H9 (cell line): ENCODE results near the gene GLDC. TPM values are rescaled to one million over a fixed set of nuclear protein-coding genes. Genes with fewer than 3 reads are reported as not detected.

ENCODE experiments used
- DNase-seq: peaks from one replicate; pipeline ENCODE4 v3.0.0-alpha.2; 2017
- H2AFZ ChIP-seq: one replicate; pipeline ENCODE4 v1.6.1; 2013; ENCODE audit warnings: mild to moderate bottlenecking, low read length, control low read depth, moderate library complexity
- H2AK5ac ChIP-seq: 2 replicates; pipeline ENCODE4 v1.6.1; 2013; ENCODE audit warnings: low read length, control low read depth, mixed read lengths; ENCODE audit not compliant: insufficient read length
- H2BK120ac ChIP-seq: one replicate; pipeline ENCODE4 v1.6.1; 2013; ENCODE audit warnings: low read depth, mild to moderate bottlenecking, low read length, control low read depth, inconsistent platforms; ENCODE audit not compliant: poor library complexity, severe bottlenecking
- H2BK12ac ChIP-seq: 2 replicates; pipeline ENCODE4 v1.6.1; 2013; ENCODE audit warnings: low read length, control low read depth, mixed read lengths, low read depth; ENCODE audit not compliant: insufficient read length
- H2BK15ac ChIP-seq: 2 replicates; pipeline ENCODE4 v1.6.1; 2013; ENCODE audit warnings: low read depth, low read length, control low read depth
- H2BK20ac ChIP-seq: one replicate; pipeline ENCODE4 v1.6.1; 2013; ENCODE audit warnings: low read depth, mild to moderate bottlenecking, low read length, control low read depth, inconsistent platforms; ENCODE audit not compliant: poor library complexity, severe bottlenecking
- H2BK5ac ChIP-seq: 2 replicates; pipeline ENCODE4 v1.6.1; 2013; ENCODE audit warnings: low read length, control low read depth, mixed read lengths; ENCODE audit not compliant: insufficient read length
- H3K14ac ChIP-seq: 2 replicates; pipeline ENCODE4 v1.6.1; 2013; ENCODE audit warnings: low read length, control low read depth; ENCODE audit not compliant: insufficient read depth
- H3K18ac ChIP-seq: 2 replicates; pipeline ENCODE4 v1.6.1; 2013; ENCODE audit warnings: low read depth, mild to moderate bottlenecking, mixed read lengths, low read length, control low read depth; ENCODE audit not compliant: insufficient read length
- H3K23ac ChIP-seq: 2 replicates; pipeline ENCODE4 v1.6.1; 2013; ENCODE audit warnings: low read length, control low read depth, mixed read lengths, low read depth; ENCODE audit not compliant: insufficient read length
- H3K23me2 ChIP-seq: 2 replicates; pipeline ENCODE4 v1.6.1; 2013; ENCODE audit warnings: low read depth, mild to moderate bottlenecking, mixed read lengths, low read length, control low read depth; ENCODE audit not compliant: insufficient read length, poor library complexity, severe bottlenecking
- H3K27ac ChIP-seq: 2 replicates; pipeline ENCODE4 v1.5.1; 2013; ENCODE audit warnings: low read length, control low read depth, mixed read lengths, low read depth; ENCODE audit not compliant: insufficient read length
- H3K27me3 ChIP-seq: 2 replicates; pipeline ENCODE4 v1.6.1; 2013; ENCODE audit warnings: low read length, control low read depth, inconsistent platforms; ENCODE audit not compliant: insufficient read depth
- H3K4ac ChIP-seq: 2 replicates; pipeline ENCODE4 v1.6.1; 2013; ENCODE audit warnings: low read depth, mild to moderate bottlenecking, control low read depth, inconsistent platforms, low read length, moderate library complexity
- H3K4me1 ChIP-seq: 2 replicates; pipeline ENCODE4 v1.6.1; 2013; ENCODE audit warnings: low read length, control low read depth, inconsistent platforms; ENCODE audit not compliant: insufficient read depth
- H3K4me2 ChIP-seq: 2 replicates; pipeline ENCODE4 v1.6.1; 2013; ENCODE audit warnings: low read length, control low read depth, mixed read lengths; ENCODE audit not compliant: insufficient read length, insufficient read depth
- H3K56ac ChIP-seq: 2 replicates; pipeline ENCODE4 v1.6.1; 2013; ENCODE audit warnings: low read depth, mild to moderate bottlenecking, mixed read lengths, low read length, control low read depth; ENCODE audit not compliant: insufficient read length
- H3K79me1 ChIP-seq: 2 replicates; pipeline ENCODE4 v1.6.1; 2013; ENCODE audit warnings: low read depth, mild to moderate bottlenecking, moderate library complexity, low read length, control low read depth, inconsistent platforms; ENCODE audit not compliant: insufficient read depth, poor library complexity, severe bottlenecking
- H3K79me2 ChIP-seq: 2 replicates; pipeline ENCODE4 v1.6.1; 2013; ENCODE audit warnings: low read length, control low read depth, inconsistent platforms; ENCODE audit not compliant: insufficient read depth
- H3K9ac ChIP-seq: 2 replicates; pipeline ENCODE4 v1.6.1; 2013; ENCODE audit warnings: low read length, control low read depth, mixed read lengths; ENCODE audit not compliant: insufficient read length; ENCODE audit errors: extremely low read depth
- H3K9me3 ChIP-seq: one replicate; pipeline ENCODE4 v1.6.1; 2013; ENCODE audit warnings: low read depth, low read length, inconsistent platforms; ENCODE audit not compliant: control insufficient read depth
- H3T11ph ChIP-seq: one replicate; pipeline ENCODE4 v1.6.1; 2013; ENCODE audit warnings: mild to moderate bottlenecking, low read length, control low read depth, inconsistent platforms
- H4K20me1 ChIP-seq: one replicate; pipeline ENCODE4 v1.6.1; 2013; ENCODE audit not compliant: control insufficient read depth, insufficient read length, insufficient read depth
- H4K5ac ChIP-seq: 2 replicates; pipeline ENCODE4 v1.6.1; 2013; ENCODE audit warnings: low read depth, mild to moderate bottlenecking, mixed read lengths, low read length, control low read depth; ENCODE audit not compliant: insufficient read length
- H4K8ac ChIP-seq: replicated peaks from 2 replicates; pipeline ENCODE4 v1.6.1; 2013; ENCODE audit warnings: low read length, control low read depth, mixed read lengths, low read depth; ENCODE audit not compliant: insufficient read length
- H4K91ac ChIP-seq: 2 replicates; pipeline ENCODE4 v1.6.1; 2013; ENCODE audit warnings: low read depth, mild to moderate bottlenecking, moderate library complexity, mixed read lengths, low read length, control low read depth; ENCODE audit not compliant: insufficient read length
- H3K27ac Mint-ChIP-seq, 3 experiments: 2 replicates in 2 of 3; 3 replicates in 1 of 3; pipeline ENCODE4 v1.8.0; 2020 to 2021; ENCODE audit warnings: mixed read lengths in 3 of 3, mild to moderate bottlenecking in 1 of 3, moderate library complexity in 1 of 3
- H3K27me3 Mint-ChIP-seq: 2 replicates; pipeline ENCODE4 v1.8.0; 2021; ENCODE audit warnings: low read depth, mild to moderate bottlenecking, moderate library complexity, mixed read lengths
- H3K36me3 Mint-ChIP-seq, 3 experiments: 2 replicates in 2 of 3; 3 replicates in 1 of 3; pipeline ENCODE4 v1.8.0; 2020 to 2021; ENCODE audit warnings: low read depth in 3 of 3, mixed read lengths in 3 of 3; ENCODE audit not compliant: insufficient read depth in 1 of 3
- H3K4me1 Mint-ChIP-seq, 2 experiments: 2 replicates each; pipeline ENCODE4 v1.8.0; 2020; ENCODE audit warnings: mixed read lengths in 2 of 2
- H3K4me3 Mint-ChIP-seq, 2 experiments: 2 replicates in 1 of 2; 3 replicates in 1 of 2; pipeline ENCODE4 v1.8.0; 2020 to 2021; ENCODE audit warnings: mild to moderate bottlenecking in 2 of 2, mixed read lengths in 2 of 2, moderate library complexity in 1 of 2
- H3K9me3 Mint-ChIP-seq, 2 experiments: 2 replicates in 1 of 2; 3 replicates in 1 of 2; pipeline ENCODE4 v1.8.0; 2020; ENCODE audit warnings: mild to moderate bottlenecking in 2 of 2, mixed read lengths in 2 of 2, moderate library complexity in 1 of 2
- CTCF ChIP-seq: fragments of 200-600 bp; sonication (generic); conservative IDR thresholded peaks from 3 replicates; pipeline ENCODE4 v1.8.0; 2021; ENCODE audit warnings: antibody characterized with exemption, mild to moderate bottlenecking
- WGBS: extraction: QIAGEN DNeasy Blood & Tissue Kit; methylation state at CpG from one replicate; pipeline ENCODE4 v1.1.7; 2013; ENCODE audit warnings: missing lambda C conversion rate, low lambda C conversion rate, mixed read lengths; ENCODE audit not compliant: insufficient read length; ENCODE audit errors: extremely low coverage; 5-methylcytosine and 5-hydroxymethylcytosine counted together
- total RNA-seq: library from RNA; stranded (reverse); gene quantifications from 2 replicates; pipeline ENCODE4 v1.2.1, GENCODE V29; 2021

The GLDC gene
- total RNA-seq, 1 experiment from 2014 or later: 74.4 TPM

DNA sequence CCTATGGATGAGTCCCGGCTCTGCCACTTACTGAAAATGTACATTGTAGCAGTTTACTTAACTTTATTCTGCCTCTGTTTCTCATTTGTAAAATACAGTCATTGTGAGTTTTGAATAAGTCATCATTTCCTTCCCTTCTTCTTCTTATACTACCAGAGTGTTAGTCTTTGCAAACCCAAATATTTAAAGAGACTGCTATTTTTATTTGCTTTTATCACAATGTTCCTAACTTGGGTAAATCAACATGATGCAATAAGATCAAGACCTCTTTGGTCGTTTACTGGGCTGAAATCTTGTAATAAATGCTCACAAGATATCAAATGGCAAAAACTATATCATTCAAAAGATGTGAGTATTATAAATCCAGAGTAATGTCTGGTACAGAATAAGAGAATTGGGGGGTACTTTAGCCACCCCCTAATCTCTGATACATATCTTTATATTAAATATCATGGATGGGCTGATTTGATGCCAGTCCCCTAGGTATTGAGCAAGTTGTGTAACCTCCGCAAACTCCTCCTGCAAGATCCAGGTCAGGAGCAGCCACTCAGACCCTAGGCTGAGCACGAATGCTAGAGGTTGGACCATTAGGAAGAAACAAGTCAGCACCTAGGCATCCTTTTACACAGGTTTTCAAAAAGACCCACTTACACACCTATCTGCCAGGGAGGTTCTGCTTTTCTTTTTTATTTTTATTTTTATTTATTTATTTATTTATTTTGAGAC lies 13.3 kb upstream of the GLDC start:
- Histone ChIP-seq H3K9me3 (no peaks in the 10 kb centered on the region), H2BK20ac (no peak overlapping the region), H2BK15ac (no peak overlapping the region), H3K79me2 (peaks cover 2% of the 10 kb centered on the region; the same call in 1 of the 2 replicates), H2AK5ac (no peak overlapping the region), H3K56ac (no peak overlapping the region), H3K4me2 (no peak overlapping the region), H2BK5ac (no peak overlapping the region), H3K4ac (no peak overlapping the region), H4K20me1 (no peaks in the 10 kb centered on the region), H3K18ac (no peak overlapping the region), H3K23me2 (no peaks in the 10 kb centered on the region), H3K27me3 (no peaks in the 10 kb centered on the region), H4K91ac (no peak overlapping the region), H3K23ac (no peak overlapping the region), H3K14ac (no peak overlapping the region), H3T11ph (no peak overlapping the region), H3K79me1 (peaks cover 2% of the 10 kb centered on the region), H2AFZ (no peak overlapping the region), H2BK12ac (no peak overlapping the region), H3K9ac (no peak overlapping the region), H3K4me1 (no peaks in the 10 kb centered on the region), H3K27ac (no peak overlapping the region), H2BK120ac (no peak overlapping the region), H4K5ac (no peak overlapping the region), H4K8ac (no peak overlapping the region)
- Mint-ChIP-seq H3K27ac (peak overlapping the region in 2 of 3 experiments; percentile 23 to 37; a peak in 1 of 7 replicates), H3K36me3 (peaks cover 3 to 19% (median 9%) of the 10 kb centered on the region in 3 experiments), H3K4me1 (peaks cover 9% of the 10 kb centered on the region in 2 experiments), H3K27me3 (no peaks in the 10 kb centered on the region), H3K9me3 (no peaks in the 10 kb centered on the region), H3K4me3 (no peak overlapping the region)
- WGBS: no CpG with 5 or more reads among the region's 4 CpGs
- no peak for DNase-seq
- no peak for TF ChIP-seq CTCF
